WI38 (cell line): ENCODE results near the gene SLC6A13.

ENCODE experiments used
- H3K4me3 ChIP-seq: 2 replicates; pipeline ENCODE4 v1.5.1; 2011; ENCODE audit warnings: low read depth, mild to moderate bottlenecking, control low read depth, low read length
- CTCF ChIP-seq: IDR thresholded peaks from 2 replicates; pipeline ENCODE4 v1.5.1; 2012; ENCODE audit warnings: low read depth, mild to moderate bottlenecking, control low read depth, low read length

Gene SLC6A13

GRCh38 chr12:180445-180844, 82.2 kb downstream of the SLC6A13 start:
- no peak for TF ChIP-seq CTCF
- no peak overlapping the region for H3K4me3 ChIP-seq

DNA sequence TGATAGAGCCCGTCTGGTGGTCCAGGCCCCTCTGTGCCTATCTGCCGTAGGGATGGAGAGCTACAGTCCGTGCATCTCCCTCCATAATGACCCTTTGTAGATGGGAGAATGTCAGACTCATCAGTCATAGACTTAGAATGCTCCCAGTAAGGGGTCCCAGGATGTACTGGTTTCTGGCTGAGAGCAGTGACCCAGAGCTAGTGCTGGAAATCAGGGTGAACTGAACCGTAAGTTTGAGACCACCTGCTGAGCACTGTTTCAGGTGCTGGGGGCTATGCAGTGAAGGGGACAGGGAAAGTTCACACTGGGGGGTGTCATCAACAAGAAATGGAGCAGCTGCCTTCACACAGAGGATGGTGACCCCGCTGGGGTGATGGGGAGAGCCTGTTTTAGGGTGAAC, 82.8 kb downstream of the SLC6A13 start:
- TF ChIP-seq CTCF, result no peak
- no peak overlapping the region for H3K4me3 ChIP-seq

GRCh38 chr12:179131-179884, 83.3 kb downstream of the SLC6A13 start:
- no peak overlapping the region for H3K4me3 ChIP-seq
- TF ChIP-seq CTCF, result no peak

DNA sequence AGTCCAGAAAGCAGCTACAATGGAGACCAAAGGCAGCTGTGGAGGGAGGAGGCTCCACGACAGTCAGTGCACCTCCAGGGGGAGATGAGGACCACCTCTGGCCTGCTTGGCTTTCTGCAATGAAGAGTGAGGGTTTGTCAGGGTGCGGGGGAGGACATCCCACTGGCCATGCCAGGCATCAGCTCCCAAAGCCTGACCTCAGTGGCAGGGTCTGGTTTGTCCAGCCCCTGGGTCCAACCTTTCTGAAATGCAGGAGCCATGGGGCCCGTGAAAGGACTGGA, 83.9 kb downstream of the SLC6A13 start:
- TF ChIP-seq CTCF, result no peak
- H3K4me3 ChIP-seq, result no peak overlapping the region

DNA sequence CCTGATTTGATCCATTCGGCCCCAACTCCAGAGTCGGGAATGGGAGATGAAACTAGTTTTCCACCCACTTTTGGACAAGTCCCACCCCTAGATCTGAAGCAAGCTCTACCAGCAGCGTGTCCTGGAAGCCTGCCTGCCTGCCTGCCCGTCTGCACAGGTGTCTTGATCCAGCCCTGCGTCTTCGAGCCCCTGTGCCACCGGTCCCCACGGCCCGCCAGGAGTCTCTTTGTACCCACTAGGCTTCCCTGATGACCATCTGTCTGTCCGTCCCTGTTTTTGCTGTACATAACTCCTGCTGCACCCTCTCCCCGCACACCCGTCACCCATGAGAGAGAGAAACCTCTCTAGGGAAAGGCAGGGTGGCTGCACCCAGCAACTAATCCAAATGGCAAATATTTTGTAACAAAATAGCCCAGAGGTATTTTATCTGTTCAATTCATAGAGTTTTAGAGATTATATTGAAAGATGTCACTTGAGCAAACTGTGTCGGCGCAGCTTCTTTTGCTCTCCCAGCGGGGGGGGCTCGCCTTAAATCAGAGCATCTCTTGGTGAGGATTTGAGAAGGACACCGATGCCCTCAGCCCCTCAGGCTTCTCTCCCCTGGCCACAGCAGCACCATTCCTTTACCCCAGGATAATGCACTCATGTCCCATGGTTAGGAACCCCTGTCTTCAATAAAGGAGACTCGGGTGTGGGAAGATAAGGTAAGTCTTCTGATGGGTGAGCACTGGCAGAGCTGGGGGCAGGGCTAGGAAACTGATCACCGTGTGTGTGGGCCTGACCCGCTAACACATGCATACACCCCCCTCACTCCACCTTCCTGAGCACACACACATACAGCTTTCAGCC, 84.4 kb downstream of the SLC6A13 start:
- TF ChIP-seq CTCF, result no peak

GRCh38 chr12:177336-177979, 85.2 kb downstream of the SLC6A13 start:
- no peak overlapping the region for H3K4me3 ChIP-seq
- no peak for TF ChIP-seq CTCF

More for the DNA sequence above, 84.4 kb downstream of the SLC6A13 start:
- H3K4me3 ChIP-seq, result no peak overlapping the region
